GM19463 (cell line): Measurements from ENCODE around the gene ALLC.
"Not testable (repeated sequence)": the region's sequence is repeated elsewhere in the genome, so short reads cannot be mapped to it uniquely, and the experiment has no call there.

Experiments
- ATAC-seq: cut with Tn5 transposase; IDR thresholded peaks from one replicate; pipeline ENCODE4 v1.9.1; 2021; ENCODE audit warnings: mild to moderate bottlenecking, moderate library complexity; ENCODE audit not compliant: unreplicated experiment

Gene ALLC

DNA sequence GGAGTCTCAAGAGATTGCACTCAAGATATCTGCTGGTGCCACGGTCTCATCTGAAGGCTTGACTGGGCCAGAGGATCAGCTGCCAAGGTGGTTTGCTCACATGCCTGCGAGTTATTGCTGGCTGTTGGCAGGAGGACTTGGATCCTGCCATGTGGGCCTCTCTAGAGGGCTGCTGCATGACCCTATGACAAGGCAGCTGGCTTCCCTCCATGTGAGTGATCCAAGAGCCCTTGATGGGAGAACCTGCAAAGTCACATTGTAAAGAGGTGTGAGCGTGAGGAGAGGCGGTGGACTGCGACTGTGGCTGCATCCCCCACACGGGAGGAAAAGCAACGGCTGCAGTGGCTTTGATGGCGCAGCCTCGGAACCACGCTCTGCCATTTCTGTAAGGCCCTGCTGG, 4.0 kb upstream of the ALLC start:
- no peak for ATAC-seq

- ATAC-seq, result no peak
Measured at GRCh38 chr2:3654531-3655225, 3.3 kb upstream of the ALLC start.

GRCh38 chr2:3655871-3656761, 1.9 kb upstream of the ALLC start:
- no peak for ATAC-seq

GRCh38 chr2:3656762-3657721, 958 bp upstream of the ALLC start:
- peak; percentile 45 for ATAC-seq

GRCh38 chr2:3659447-3660432, 1.7 kb downstream of the ALLC start:
- ATAC-seq, result no peak

- ATAC-seq, result not testable (repeated sequence)
Measured at GRCh38 chr2:3660640-3661039, 2.6 kb downstream of the ALLC start.

DNA sequence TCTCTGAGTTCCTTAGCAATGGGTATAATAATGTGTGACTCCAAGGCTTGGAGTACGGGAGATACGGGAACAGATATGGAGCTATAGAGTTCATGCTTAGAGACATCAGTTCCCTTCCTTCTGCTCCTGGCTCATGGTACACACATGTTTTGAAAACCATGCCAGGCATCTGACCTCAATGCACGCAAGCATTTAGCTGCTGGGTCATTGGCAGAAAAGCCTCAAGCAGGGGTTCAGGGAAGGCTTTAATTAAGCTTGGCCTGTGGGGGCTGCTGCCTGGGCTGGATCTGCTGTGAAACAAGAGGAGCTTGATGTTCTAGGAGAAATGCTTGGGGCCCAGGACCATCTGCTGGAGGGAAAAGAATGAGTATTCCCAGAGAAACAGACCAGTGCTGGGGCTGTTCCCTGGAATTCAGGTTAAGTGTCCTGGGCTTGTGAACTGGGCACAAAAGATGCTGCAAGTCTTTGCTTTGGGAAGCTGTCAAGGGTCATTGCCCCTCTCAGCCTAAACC, 3.2 kb downstream of the ALLC start:
- no peak for ATAC-seq

- no peak for ATAC-seq
Measured at GRCh38 chr2:3662239-3662638, 4.2 kb downstream of the ALLC start.

DNA sequence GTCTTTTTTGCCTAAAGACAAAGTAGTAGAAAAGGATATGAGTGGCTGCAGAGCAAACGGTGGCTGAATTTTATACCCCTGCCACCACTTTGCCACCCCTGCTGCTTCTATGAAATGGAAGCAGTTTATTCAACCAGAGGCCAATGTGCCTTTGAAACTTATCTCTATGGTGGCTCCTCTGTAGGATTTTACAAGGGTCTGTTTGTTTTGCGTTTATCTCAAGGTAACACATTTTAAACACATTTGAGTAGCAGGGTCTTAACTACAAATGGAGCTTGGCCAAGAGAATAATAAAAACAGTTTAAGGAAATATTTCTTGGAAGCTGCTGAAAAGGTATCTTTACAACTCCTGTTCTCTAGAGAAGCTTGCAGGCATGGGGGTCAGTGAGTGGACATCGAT, 6.1 kb downstream of the ALLC start:
- ATAC-seq, result no peak

- no peak for ATAC-seq
Measured at GRCh38 chr2:3664925-3665324, 6.9 kb downstream of the ALLC start.

DNA sequence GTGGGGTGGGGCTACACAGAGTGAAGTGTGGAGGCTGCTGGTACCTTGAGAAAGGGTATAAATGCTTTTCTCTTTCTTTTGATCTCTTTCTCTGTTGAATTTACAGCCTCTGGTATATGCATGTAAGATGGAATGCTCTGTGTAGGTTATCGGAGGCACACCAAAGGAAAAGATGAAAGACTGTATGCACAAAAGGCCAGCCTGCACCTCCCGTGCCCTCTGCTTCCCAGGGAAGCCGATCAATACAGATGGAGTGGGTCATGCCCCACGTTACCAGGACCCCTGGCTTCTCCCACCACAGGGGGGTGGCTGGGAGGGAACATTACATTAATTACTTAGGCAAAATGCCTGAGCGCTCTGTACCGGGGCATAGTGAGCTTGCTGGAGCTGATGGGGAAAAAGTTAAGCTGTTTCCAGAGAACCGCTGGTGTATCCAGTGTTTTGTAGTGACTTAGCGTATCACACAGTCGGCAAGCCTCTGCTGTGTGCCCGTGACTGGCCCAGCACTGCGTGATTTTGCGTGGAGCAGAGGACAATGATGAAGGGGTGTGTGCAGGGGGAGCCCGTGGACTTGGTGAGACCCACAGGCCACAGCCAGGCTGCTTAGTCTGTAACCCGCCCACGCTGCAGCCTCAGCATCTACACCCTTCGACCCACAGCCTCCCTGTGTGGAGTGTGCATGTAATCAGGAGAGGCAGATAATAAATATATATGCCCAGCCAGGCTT, 8.0 kb downstream of the ALLC start:
- ATAC-seq, result no peak

DNA sequence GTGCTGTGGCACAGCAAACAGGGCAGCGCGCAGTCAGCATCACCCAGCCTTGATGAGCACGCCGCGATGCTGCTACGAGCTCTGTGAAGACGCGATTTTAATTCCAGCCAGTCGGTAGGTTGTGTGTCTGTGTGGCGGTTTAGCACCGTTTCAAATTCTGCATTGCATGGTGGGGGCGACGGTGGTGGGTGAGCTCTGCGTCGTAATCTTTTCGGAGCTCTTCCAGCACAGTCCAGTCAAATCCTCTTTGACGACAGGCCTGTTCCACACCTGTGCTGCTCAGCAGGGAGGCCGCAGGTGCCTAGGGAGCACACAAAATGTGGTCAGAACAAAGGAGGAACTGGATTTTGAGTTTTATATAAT, 8.6 kb downstream of the ALLC start:
- ATAC-seq, result no peak

GRCh38 chr2:3667151-3667631, 9.2 kb downstream of the ALLC start:
- no peak for ATAC-seq

DNA sequence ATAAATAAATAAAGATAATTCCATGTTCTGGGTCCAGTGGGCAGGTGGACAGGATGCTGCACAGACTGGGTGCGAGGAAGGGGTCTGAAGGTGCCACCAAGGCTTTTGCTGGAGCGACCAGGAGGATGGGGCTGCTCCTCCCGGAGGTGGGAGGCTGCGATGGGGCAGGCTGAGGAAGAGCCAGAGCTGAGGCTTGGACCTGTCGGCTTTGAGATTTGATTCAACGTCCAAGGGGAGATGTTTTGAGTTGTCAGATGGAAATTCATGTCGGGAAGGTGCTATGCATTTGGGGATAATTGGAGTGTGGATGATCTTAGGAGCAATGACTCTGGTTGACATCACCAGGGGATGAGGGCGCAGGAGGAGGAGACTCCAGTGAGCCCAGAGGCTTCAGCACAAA, 11.7 kb downstream of the ALLC start:
- no peak for ATAC-seq

- ATAC-seq, result no peak
Measured at GRCh38 chr2:3670376-3670775, 12.4 kb downstream of the ALLC start.

DNA sequence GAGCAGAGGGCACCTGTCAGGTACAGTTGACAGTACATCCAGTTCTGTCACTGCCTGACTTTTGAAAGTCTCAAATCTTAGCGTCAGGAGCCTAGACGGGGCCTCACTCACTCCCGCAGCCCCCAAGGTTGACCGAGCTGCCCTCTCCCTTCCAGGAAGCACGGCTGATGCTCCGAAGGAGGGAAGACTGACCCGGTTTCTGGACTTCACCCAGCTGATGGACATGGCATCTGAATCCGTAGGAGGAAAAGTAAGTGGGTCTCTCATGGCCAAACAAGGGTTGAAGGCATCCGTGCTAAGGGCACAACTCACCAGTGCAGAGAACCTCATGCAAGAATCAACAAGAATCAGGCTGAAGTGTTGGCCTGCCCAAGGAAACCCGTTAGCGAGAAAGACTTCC, 12.9 kb downstream of the ALLC start:
- no peak for ATAC-seq

DNA sequence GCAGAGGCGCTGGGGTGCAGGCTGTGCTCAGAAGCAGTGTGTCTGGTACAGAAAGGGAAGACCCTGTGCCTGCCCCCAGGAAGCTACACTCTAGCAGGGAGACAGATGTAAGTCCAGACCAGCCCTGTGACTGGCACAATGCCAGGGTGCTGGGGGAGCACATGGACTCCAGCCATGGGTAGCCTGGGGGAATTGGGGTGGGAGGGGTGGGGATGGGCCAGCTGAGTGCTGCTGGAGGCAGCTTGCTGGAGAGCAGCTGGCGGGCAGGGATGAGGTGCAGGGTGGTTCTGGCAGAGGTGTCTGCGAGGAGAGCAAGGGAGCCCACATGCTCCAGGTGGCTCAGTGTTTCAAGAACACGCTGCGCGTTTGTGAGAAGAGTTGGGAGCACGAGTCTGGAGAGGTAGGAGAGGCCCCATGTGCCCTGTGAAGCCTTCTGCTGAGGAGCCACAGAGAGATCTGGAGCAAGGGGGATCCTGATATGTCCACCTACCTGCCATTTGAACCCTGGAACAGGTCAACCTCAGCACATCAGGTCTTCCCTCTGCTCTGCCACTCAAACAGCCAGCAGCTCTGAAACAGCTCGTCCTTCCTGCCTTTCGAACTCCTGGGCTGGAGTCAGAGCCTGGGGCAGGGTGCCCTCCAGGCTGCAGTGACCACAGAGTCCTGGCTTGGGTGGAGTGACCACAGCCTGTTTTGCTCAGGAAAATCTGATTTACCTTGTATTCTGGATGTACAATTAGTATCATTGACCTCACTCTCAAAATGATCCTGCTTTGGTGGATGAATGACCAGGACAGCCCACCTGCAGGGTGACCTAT, 15.1 kb downstream of the ALLC start:
- ATAC-seq, result no peak
